Measurements from ENCODE around the gene VWA2. TPM values are rescaled to one million over a fixed set of nuclear protein-coding genes. Genes with fewer than 3 reads are reported as not detected.

VWA2 gene, protein sequence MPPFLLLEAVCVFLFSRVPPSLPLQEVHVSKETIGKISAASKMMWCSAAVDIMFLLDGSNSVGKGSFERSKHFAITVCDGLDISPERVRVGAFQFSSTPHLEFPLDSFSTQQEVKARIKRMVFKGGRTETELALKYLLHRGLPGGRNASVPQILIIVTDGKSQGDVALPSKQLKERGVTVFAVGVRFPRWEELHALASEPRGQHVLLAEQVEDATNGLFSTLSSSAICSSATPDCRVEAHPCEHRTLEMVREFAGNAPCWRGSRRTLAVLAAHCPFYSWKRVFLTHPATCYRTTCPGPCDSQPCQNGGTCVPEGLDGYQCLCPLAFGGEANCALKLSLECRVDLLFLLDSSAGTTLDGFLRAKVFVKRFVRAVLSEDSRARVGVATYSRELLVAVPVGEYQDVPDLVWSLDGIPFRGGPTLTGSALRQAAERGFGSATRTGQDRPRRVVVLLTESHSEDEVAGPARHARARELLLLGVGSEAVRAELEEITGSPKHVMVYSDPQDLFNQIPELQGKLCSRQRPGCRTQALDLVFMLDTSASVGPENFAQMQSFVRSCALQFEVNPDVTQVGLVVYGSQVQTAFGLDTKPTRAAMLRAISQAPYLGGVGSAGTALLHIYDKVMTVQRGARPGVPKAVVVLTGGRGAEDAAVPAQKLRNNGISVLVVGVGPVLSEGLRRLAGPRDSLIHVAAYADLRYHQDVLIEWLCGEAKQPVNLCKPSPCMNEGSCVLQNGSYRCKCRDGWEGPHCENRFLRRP
- total RNA-seq, result not detected
- long read RNA-seq, result 0 reads

DNA sequence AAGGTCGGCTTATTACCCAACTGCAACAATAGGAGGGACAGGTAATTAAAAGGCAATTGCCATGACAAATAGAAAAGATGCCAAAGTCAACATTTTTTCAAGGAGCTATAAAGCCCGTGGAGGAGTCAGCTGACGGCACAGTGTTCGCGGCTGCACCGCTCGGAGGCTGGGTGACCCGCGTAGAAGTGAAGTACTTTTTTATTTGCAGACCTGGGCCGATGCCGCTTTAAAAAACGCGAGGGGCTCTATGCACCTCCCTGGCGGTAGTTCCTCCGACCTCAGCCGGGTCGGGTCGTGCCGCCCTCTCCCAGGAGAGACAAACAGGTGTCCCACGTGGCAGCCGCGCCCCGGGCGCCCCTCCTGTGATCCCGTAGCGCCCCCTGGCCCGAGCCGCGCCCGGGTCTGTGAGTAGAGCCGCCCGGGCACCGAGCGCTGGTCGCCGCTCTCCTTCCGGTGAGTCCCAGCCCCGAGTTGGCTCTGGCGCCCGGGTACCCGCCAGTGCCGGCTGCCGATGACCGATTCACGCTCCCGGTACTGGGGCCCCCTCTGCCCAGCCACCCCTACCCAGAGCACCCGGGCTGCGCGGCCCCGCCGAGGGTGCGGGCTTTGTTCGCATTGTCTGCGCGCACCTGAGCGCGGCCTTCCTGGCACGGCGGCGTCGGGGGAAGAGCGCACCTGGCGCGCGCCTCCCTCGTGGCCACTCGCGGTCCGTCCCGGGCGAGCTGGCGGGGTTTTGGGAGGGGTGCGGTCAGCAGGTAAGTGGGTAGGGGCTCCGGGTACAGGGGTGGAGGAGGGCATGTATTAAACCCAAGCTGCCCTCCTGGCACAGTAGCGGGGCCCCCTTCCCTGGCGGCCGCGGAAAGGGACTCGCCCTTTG, at the start of gene VWA2:
Gene VWA2 (plus strand): TSS at position 138 of the 877 bp plus-strand sequence. CDS start 9,460 bp downstream, outside the sequence.
- DNase-seq (ENCODE audit: low spot score), result no peak
- intact Hi-C loops (cut with DNase I), result no loop called here

DNA sequence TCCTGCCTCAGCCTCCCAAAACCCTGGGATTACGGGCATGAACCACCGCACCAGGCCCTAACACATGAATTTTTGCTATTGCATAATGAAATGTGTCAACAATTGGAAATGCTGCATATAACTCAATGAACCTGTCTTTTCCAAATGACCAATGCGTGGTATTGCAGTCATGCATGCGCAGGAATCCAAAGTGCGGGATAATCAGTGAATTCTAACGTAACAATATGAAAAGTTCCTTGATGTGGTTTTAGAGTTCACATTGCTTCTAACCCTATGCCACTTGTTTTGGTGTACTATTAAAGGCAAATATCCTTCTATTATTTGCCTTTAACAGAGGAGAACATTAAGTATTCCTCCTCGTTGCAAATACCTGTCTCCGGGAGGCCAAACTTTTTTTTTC, 49.4 kb upstream of the VWA2 start:
- no peak for DNase-seq (ENCODE audit: low spot score)
- intact Hi-C loops (cut with DNase I), result no loop called here

DNA sequence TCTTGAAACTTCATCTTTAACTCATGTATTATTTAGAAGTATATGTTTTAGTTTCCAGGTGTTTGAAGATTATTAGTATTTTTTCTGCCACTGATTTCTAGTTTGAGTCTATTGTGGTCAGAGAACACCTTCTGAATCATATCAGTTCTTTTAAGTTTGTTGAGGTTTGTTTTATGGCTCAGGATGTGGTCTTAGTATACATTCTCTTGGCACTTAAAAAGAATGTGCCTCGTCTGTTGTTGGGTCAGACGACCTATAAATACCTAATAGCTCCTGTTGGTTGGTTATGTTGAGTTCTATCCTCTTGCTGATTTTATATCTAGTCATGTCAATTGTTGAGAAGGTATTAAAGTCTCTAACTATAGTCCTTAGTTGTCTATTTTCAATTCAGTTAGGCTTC, 44.0 kb upstream of the VWA2 start:
- DNase-seq (ENCODE audit: low spot score), result no peak
- intact Hi-C loops (cut with DNase I), result no loop called here

DNA sequence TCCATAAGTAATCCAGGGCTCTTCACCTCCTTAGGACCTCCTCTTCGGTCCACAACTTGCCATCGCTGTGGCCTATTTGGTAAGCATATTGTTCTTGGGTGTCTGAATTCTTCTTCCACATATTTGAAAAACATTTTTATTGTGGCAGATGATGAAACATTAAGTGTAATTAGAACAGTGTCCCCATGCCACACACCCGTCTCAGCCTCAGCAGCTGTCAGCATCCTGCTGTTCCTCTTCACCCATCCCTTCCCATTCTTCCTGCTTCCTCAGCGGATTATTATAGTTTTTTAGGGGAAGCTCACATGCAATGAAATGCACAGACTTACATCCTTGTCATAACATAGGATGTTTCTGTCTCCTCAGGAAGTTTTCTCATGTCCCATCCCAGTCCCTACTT, 39.8 kb upstream of the VWA2 start:
- no peak for DNase-seq (ENCODE audit: low spot score)
- intact Hi-C loops (cut with DNase I), result no loop called here

DNA sequence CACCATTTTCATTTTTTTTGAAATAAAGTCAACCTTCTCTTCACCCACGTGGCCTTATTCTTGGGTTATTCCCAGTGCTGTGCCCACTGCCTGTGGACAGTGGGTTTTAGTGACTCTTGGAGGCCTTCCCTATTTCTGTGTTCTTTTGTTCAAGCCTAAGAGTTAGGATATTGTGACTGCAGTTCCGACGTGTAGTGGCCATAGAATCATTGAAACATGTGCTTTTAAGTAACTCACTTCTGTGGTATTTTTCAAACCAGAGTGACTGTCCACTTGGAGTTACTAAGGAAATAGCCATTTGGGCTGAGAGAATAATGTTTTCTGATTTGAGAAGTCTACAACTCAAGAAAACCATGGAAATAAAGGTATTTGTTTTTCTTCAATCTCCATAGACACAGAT, 36.2 kb upstream of the VWA2 start:
- intact Hi-C loops (cut with DNase I), result no loop called here
- no peak for DNase-seq (ENCODE audit: low spot score)

DNA sequence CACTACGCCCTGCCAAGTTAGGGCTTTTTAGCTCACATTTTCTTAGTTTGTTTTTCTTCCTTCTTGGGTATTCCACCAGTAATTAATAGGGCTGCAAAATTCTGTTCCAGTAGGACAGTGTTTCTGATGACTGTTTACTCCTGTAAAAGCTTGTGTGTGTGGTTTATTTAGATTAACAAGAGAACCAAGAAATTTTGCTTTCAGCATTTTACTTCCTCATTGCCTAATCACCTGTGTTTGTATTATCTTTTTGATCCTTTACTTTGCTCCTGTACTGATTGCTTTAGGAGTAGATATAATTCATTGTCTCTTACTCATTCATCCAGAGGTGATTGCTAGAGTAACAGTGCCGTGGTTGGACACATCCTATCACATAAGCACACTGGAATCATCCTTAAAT, 32.2 kb upstream of the VWA2 start:
- DNase-seq (ENCODE audit: low spot score), result no peak
- intact Hi-C loops (cut with DNase I), result no loop called here

DNA sequence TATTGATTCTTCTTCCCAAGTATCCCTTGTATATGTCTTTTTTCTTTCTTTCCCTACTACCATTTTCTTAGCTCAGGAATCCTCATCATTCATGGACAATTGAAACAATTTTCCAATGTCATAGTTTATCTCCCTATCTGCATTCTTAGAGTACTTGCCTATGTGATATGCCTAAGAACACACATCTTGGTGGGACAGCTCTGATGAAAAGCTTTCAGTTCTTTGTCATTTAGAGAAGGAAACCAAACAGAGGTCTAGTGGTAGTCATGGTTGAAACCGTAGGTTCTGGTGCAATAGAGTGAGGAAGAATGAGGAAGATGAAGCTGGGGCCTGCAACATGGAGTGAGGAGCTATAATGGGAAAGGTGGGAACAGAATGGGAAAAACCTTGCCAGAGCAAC, 31.7 kb upstream of the VWA2 start:
- no peak for DNase-seq (ENCODE audit: low spot score)
- intact Hi-C loops (cut with DNase I), result no loop called here

DNA sequence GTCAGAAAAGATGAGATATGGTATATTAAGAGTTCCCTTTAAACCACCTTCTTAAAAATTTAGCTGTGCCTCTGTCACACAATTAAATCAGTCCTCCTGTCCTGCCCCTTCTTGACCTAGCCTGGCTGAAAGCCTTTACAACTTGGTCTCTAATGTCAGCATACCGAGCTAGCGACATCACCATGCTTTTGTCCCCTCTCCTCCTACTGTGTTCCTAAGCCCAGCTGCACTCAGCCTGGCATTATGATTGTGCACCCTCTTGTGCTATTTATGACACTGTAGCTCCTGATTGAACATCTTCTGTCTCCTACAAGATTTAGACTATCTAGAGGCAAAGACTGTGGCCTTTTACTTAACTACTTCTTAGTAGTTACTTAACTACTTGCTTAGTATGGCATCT, 30.7 kb upstream of the VWA2 start:
- intact Hi-C loops (cut with DNase I), result no loop called here
- DNase-seq (ENCODE audit: low spot score), result no peak

DNA sequence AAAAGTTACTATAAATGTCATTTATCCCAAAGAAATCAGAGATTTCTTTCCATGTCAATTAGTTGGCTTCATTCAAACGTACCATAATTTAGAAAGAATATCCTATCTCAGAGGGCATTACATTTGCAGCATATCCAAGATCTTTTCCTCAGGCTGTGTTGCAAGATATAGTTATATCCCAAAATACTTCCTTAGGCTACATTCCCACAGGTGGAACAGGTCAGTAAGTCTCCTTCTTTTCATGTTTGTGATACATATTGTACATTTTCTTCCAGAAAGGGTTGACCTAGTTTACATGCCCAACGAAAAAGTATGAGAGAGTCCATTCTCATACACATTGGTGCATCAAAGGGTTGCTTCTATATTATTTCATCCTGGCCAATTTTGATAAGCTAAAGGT, 26.9 kb upstream of the VWA2 start:
- no peak for DNase-seq (ENCODE audit: low spot score)
- intact Hi-C loops (cut with DNase I), result no loop called here

DNA sequence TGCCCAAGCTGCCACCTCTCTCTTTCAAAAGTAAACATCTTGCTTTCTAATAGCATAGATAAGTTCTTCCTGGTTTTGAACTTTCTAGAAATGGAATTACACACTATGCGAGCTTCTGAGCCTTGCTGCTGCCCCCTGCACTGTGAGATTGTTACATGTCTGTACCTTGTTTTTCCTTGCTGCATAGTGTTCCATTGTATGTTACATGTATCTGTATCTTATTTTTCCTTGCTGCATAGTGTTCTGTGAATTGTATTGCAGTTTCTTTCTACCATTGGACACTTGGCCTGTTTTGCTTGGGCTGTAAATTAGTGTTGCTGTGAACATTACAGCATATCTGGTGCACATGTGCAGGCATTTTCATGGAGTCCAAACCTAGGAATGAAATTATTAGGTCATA, 24.0 kb upstream of the VWA2 start:
- no peak for DNase-seq (ENCODE audit: low spot score)
- intact Hi-C loops (cut with DNase I), result no loop called here

DNA sequence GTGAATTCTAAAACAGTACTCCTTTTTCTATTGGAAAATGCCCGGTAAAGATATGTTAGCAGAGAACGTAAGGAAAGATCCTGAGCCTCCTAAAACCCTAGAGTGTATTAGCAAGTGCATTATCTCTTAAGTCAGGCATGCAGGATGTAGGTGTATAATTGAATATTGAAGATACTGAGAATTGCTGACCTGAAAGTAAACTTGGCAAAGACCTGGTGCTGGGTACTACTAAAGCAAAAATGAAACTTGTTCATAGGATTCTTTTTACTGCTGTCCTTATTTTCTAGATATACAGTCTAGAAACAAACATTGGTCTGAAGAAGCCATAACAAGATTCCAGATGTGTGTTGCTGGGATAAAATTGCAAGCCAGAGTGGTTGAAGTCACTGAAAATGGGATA, 18.8 kb upstream of the VWA2 start:
- DNase-seq (ENCODE audit: low spot score), result no peak
- intact Hi-C loops (cut with DNase I), result no loop called here

DNA sequence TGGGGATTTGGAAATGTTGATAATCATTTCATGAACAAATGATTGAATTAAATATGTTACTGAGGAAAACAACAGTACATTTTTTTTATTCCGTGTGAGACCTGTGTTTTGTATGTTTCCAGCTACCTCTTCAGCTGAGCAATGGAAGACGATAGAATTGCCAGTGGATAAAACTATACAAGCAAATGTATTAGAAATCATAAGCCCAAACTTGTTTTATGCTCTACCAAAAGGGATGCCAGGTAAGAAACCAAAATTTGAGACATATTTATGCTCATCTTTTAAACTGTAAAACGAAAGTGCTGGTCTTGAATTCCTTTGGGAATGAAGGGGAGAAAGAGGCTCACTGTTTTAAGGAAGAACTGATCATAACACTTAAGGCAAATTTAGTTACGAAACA, 17.8 kb upstream of the VWA2 start:
- intact Hi-C loops (cut with DNase I), result no loop called here
- no peak for DNase-seq (ENCODE audit: low spot score)

DNA sequence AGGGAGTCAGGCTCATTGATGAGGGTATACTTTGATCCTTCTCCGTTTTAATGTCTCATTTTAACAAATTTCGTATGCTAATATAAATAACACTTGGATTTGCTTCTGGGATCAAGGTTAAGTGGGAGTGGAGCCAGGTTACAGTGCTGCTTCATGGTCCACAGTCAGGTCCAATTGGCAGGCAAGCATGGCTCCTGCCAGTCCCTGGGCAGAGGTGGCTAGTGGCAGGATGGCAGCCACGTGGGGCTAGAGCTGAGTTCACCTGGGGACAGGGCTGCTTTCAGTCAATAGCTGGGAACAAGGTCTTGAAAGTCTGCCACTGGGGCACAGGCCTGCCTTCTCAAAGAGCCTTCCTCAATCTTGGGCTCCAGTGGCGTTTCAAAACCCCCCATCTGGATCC, 16.0 kb upstream of the VWA2 start:
- no peak for DNase-seq (ENCODE audit: low spot score)
- intact Hi-C loops (cut with DNase I), result no loop called here

DNA sequence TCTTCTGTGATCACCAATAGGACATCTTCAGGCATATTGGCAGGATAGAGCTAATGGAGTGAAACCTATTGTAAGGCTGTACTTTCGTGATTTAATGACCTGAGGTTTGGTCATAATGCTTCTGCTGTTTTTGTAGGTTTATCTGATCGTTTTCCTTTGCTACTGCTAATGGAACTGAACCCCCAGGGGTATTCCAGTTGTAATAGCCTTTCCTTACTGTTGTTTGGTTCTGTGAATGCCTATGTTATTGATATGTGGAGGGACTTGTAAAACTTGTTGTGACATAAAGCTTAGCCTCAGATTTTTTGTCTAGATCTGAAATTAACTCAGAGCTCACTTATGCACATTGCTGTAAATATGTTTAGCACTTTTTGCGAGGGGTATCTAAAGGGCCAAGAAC, 10.9 kb upstream of the VWA2 start:
- intact Hi-C loops (cut with DNase I), result no loop called here
- no peak for DNase-seq (ENCODE audit: low spot score)

DNA sequence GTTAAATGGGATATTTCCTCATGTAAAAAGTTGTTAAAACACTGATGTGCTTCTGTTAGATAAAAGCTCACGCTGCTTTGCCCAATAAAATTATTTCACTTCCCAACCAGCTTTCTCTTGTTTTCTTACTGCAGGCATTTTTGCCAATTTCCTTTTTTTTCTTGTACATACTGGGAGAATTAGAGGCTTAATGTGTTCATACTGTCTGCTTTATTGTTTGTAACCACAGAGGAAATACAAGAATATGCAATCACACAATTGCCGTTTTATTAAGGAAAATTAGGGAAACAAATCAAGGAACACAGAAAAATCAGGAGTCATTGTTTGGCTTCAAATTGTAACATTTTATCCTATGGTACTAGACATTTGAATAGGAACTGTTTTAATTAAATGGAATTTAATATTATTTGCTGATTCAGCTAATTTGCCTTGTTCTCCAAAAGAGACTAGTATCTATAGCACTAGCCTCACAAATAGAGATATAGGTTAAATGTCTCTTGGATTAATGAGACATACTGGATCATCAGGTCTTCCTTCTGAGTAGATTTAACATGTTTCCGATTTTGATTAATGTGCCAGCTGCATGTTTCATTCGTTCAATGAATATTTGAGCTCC, 6.4 kb upstream of the VWA2 start:
- intact Hi-C loops (cut with DNase I), result no loop called here

DNA sequence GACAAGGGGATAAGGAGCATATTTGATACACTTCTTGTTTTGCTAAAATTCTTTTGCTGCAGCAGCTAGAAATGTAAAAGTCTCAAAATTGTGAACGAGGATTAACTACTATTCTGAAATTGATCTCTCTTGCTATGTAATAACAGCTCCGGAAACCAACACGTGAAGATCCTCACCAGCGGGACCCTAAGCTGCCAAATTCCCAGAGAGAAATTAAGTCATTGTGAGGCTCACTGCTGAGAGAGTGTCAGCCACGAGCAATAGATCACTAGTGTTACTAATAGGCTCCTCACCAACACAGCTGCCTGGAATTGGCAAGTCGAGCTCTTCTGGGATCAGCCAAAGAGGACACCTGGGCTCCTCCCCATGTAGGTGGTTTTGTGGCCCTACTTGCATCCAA, 5.6 kb upstream of the VWA2 start:
- DNase-seq (ENCODE audit: low spot score), result no peak
- intact Hi-C loops (cut with DNase I), result no loop called here

More for the DNA sequence above, 6.4 kb upstream of the VWA2 start:
- no peak for DNase-seq (ENCODE audit: low spot score)

DNA sequence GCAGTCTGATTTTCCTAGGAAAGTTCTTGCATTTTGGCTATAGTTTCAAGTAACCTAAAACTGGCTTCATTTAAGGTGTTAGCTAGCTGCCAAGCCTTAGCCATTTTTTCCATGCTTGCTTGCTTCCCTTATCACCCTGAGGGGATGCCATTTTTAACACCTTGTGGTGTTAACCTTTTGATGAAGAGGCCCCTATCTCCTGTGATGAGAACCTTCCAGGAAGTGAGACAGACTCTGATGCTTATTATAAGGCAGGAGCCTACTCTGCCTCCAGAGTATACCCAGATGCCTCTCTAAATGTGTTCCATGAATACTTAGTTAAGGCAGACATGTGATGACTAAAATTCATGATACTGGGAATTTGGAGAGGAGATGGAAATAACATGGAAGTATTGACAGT, 4.9 kb upstream of the VWA2 start:
- no peak for DNase-seq (ENCODE audit: low spot score)
- intact Hi-C loops (cut with DNase I), result no loop called here

DNA sequence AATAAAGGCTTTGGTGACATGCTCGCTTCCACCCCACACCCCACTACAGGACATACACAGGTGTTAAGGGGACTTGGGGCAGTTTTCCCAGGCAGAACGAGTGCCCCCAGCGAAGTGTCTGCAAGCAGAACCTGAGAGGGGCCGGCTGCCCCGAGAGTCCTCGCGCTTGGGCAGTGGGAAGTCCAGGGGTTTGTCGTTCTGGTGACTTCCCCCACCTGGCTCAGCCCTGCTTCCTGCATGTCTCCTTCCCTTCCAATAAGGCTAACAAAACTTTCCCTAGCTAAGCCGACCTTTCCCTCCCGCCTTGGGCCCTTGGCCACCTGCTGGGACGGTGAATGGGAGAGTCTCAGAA, 916 bp downstream of the VWA2 start:
- intact Hi-C loops (cut with DNase I), result no loop called here
- no peak for DNase-seq (ENCODE audit: low spot score)

DNA sequence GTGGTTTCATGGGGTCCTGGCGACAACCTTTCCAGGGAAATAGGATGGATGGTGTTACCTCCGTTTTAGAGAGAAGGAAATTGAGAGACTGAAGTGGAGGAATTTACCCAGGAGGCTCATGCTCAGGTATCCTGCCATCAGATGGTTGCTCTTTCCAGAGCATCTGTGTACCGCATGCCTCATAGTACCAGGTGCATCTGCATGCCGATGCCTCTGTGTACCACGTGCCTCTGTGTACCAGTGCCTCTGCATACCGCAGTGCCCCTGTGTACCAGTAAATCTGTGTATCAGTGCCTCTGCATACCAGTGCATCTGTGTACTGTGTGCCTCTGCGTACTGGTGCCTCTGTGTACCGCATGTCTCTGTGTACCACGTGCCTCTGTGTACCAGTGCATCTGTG, 3.2 kb downstream of the VWA2 start:
- intact Hi-C loops (cut with DNase I), result no loop called here
- DNase-seq (ENCODE audit: low spot score), result no peak

DNA sequence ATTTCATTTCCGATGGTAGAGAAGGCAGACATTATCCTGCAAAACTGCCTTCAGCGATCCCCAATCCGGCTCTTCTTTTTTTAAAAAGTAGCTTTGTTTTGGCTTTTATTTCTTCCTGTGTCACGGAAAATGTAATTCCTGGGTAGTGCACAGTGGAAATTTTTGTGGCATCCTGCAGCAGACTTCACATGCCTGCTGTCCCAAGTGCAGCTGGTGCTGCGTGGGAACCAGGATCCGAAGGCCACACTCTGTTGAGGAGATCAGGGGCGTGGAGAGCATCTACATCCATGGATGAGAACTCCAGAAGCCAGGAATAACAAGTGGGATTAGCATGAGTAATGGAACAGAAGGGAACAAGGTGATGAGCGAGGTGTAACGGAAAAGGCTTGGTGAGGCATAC, 4.6 kb downstream of the VWA2 start:
- intact Hi-C loops (cut with DNase I), result no loop called here
- no peak for DNase-seq (ENCODE audit: low spot score)
